NCI-H526 treated with DMSO at 0.1 percent for 48 hours (cell line): Measurements from ENCODE around the gene TRIM43.
"Not testable (repeated sequence)": the region's sequence is repeated elsewhere in the genome, so short reads cannot be mapped to it uniquely, and the experiment has no call there.

ENCODE experiments used
- DNase-seq: peaks from one replicate; lab custom pipeline; 2025; lab: John Stamatoyannopoulos, UW

Gene TRIM43

DNA sequence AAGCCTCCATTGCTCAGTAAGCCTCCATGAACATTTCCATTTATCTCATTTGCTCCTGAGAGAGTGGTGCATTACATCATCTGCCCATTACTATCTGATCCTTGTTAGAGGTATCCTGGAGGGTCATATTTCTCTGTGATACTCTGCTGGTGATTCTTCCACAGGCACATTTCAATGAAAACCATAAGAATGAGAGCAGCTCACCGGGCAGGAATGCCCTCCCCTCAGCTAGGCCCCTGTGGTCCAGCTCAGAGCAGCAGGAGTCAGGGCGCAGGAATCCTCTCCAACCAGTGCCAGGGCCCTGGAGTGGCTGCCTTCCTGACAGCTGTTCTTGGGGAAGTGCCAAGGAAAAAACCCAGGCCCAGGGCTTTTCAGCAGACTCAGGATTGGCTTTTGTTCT is 50.0 kb downstream of the TRIM43 start:
- not testable (repeated sequence) for DNase-seq

DNA sequence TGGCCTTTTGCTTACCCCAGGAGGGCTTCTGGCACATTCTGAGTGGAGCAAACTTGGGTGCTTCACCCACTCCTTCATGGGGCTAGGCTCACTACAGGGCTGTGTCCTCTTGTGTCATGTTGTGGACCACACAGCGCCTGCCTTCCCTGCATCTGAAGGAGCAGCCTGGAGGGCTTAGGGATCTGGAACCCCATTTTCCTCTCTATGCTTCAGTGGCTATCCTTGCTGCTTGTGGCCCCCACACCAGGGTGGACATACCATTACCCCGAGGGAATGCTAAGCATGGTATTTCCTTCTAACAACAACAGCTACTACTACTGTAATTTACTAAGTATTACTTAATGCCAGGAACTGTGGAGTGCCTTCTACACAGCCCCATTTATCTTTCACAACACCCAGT is 50.6 kb downstream of the TRIM43 start:
- not testable (repeated sequence) for DNase-seq

DNA sequence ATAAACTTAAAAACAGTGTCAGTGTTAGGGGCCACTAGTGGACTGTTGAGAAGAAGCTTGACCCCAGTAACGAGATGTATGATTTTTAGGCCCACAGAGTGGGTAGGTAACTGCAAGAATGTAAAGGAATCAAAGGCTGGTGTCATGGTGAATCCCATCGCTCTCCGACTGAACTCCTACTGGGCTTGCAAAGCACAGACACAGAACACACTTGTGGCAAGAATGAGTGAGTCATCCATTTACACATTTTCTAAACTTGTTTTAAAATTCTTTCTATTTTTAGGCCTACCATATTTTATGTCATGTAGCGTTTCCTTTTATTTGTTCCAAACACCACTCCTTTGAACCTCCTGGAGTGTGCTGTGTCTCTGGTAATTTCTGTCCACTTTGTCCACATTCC is 51.1 kb downstream of the TRIM43 start:
- DNase-seq, result not testable (repeated sequence)

DNA sequence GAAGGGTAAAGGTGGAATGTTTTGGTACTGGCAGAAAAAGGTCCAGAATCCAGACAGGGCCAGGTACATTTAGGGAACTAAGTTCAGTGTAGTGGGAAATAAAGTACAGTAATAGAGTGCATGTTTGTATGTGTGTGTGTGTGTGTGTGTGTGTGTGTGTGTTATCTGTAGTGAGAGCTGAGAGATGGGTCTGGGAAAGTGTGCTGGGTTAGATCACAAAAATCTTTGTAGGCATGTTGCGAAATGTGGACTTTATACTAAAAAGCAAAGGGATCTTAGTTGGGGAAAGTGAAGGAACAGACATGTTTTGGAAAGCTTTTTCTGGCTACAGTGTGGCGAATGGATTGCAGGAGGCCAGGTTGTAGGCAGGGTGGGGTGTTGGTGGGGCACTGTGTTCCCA is 53.5 kb downstream of the TRIM43 start:
- DNase-seq, result not testable (repeated sequence)

DNA sequence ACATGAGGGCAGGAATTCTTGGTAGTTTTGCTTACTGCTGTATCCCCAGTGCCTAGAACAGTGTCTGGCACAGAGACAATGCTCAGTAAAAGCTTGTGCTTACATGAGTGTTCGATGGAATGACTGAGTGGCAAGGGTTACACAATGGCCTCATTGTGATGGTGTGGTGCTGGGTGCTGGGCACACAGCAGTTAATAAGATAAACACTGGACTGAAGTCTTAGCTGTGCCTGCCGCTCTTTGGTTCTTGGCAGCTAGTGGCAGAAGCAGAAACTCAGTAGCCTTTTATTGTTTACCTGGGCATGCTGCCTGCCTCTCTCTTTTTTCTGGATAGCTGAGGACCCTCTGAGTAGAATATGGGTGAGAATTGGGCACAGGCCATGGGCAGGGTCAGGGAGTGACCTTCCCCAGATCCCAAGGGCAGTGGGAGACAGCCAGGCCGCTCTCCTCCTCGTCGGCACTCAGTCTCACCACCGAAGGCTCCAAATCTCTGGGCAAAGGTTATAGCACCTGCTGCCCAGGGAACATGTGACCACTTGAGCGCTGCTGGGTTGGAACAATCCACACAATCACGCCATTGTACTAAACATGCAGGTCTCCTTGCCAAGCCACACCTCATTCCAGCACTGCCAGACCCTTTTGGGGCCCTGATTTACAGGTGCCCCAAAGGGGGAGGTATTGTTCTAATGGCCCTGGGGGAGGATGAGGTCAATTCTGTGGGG is 54.6 kb downstream of the TRIM43 start:
- not testable (repeated sequence) for DNase-seq

DNA sequence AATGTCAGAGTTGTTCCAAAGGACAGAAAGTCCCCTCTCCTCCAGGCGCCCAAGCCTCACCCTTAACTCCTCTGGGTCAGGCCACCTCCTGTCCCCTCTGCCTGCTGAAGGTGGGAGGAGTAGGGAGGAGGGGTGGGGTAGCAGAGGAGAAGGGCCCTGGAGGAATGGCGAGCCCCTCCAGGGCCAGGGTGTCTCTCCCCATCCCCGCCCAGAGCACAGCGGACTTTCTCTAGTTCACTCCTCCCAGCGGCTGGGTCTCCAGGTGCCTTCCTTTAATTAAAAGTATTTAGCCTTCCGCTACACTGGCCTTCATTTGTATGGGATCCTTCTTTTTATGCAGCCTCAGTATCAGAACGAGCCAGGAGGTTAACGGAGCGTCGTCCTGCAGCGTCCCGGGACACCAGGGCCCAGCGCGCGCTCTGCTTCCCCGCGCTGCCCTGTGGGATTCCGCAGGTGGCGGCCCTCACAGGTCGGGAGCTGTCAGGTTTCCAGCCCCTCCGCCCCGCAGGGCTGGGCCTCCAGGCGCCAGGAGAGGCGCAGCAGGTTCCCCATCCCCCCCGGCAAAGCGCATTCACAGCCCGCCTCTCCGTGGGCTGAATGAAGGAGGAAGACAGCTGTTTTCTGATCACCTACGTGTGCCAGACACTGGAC is 57.2 kb downstream of the TRIM43 start:
- not testable (repeated sequence) for DNase-seq
